HepG2 (cell line): Measurements from ENCODE around the gene IGFBP6. TPM values are rescaled to one million over a fixed set of nuclear protein-coding genes. Genes with fewer than 3 reads are reported as not detected.

Experiments used
- ATAD3A ChIP-seq: sonication (generic); formaldehyde crosslinking; IDR thresholded peaks from 2 replicates; pipeline ENCODE4 v1.4.0; 2020; ENCODE audit warnings: missing genetic modification reagents
- CEBPB ChIP-seq: IDR thresholded peaks from 2 replicates; pipeline ENCODE4 v1.6.1; 2011; ENCODE audit warnings: low read depth, low read length, improper control_type of control experiment, borderline replicate concordance
- ESRRA ChIP-seq: sonication (generic); formaldehyde crosslinking; IDR thresholded peaks from 2 replicates; pipeline ENCODE4 v1.5.1; 2020; ENCODE audit warnings: mild to moderate bottlenecking, low read depth, missing genetic modification reagents
- ETV6 ChIP-seq: sonication (generic); formaldehyde crosslinking; conservative IDR thresholded peaks from 2 replicates; pipeline ENCODE4 v1.4.0; 2020; ENCODE audit warnings: missing genetic modification reagents
- GTF2F1 ChIP-seq: fragments of 150-350 bp; IDR thresholded peaks from 2 replicates; pipeline ENCODE4 v1.6.1; 2014; ENCODE audit warnings: low read length
- IRF2 ChIP-seq: IDR thresholded peaks from 2 replicates; pipeline ENCODE4 v1.6.1; 2018; ENCODE audit warnings: missing genetic modification reagents, missing compliant biosample characterization
- JUNB ChIP-seq: sonication (generic); formaldehyde crosslinking; IDR thresholded peaks from 2 replicates; pipeline ENCODE4 v1.8.0; 2022; ENCODE audit warnings: missing genetic modification reagents, mild to moderate bottlenecking, borderline replicate concordance
- MED1 ChIP-seq: sonication (generic); formaldehyde crosslinking; IDR thresholded peaks from 2 replicates; pipeline ENCODE4 v1.4.0; 2020; ENCODE audit warnings: missing genetic modification reagents
- NCOA2 ChIP-seq: sonication (generic); formaldehyde crosslinking; IDR thresholded peaks from 2 replicates; pipeline ENCODE4 v1.8.0; 2022; ENCODE audit warnings: inconsistent platforms
- NFKBIZ ChIP-seq: IDR thresholded peaks from 2 replicates; pipeline ENCODE4 v1.6.1; 2018; ENCODE audit warnings: missing genetic modification reagents, missing compliant biosample characterization
- SIN3B ChIP-seq: fragments of 150-350 bp; IDR thresholded peaks from 2 replicates; pipeline ENCODE4 v1.6.1; 2014; ENCODE audit warnings: low read length
- ZNF101 ChIP-seq: sonication (generic); formaldehyde crosslinking; IDR thresholded peaks from 2 replicates; pipeline ENCODE4 v1.4.0; 2020; ENCODE audit warnings: mild to moderate bottlenecking, low read depth, missing genetic modification reagents, borderline replicate concordance
- ZNF17 ChIP-seq: sonication (generic); formaldehyde crosslinking; IDR thresholded peaks from 2 replicates; pipeline ENCODE4 v1.5.0; 2020; ENCODE audit warnings: mild to moderate bottlenecking, missing genetic modification reagents
- ZNF343 ChIP-seq: sonication (generic); formaldehyde crosslinking; IDR thresholded peaks from 2 replicates; pipeline ENCODE4 v1.4.0; 2020; ENCODE audit warnings: mild to moderate bottlenecking, missing genetic modification reagents
- ZNF563 ChIP-seq: sonication (generic); formaldehyde crosslinking; IDR thresholded peaks from 2 replicates; pipeline ENCODE4 v1.8.0; 2022; ENCODE audit warnings: mild to moderate bottlenecking, moderate library complexity, missing genetic modification reagents
- ZNF614 ChIP-seq: IDR thresholded peaks from 2 replicates; pipeline ENCODE4 v1.6.1; 2018; ENCODE audit warnings: missing biosample characterization, missing genetic modification reagents, inconsistent platforms, borderline replicate concordance
- ZNF75D ChIP-seq: sonication (generic); formaldehyde crosslinking; IDR thresholded peaks from 2 replicates; pipeline ENCODE4 v1.8.1; 2023; ENCODE audit warnings: missing genetic modification reagents, mild to moderate bottlenecking, borderline replicate concordance
- ZNF768 ChIP-seq: sonication (generic); formaldehyde crosslinking; IDR thresholded peaks from 2 replicates; pipeline ENCODE4 v1.4.0; 2020; ENCODE audit warnings: missing genetic modification reagents
- ZNF878 ChIP-seq: sonication (generic); formaldehyde crosslinking; IDR thresholded peaks from 2 replicates; pipeline ENCODE4 v1.8.1; 2023; ENCODE audit warnings: mild to moderate bottlenecking, missing genetic modification reagents, moderate library complexity
- ZZZ3 ChIP-seq: sonication (generic); formaldehyde crosslinking; IDR thresholded peaks from 2 replicates; pipeline ENCODE4 v1.4.0; 2020; ENCODE audit warnings: missing genetic modification reagents, mild to moderate bottlenecking, borderline replicate concordance
- polyA plus RNA-seq, 8 experiments: library from polyadenylated mRNA; depleted of rRNA in 3 of 8; stranded (reverse) in 7 of 8; unstranded in 1 of 8; fragments of >200 nt; fragmentation: Illumina TruSeq in 4 of 8; extraction: Trizol in 4 of 8; gene quantifications; 2 replicates each; pipeline versions ENCODE4 v1.2.1 to v1.2.3, GENCODE V29; 2011 to 2016; ENCODE audit warnings: low read depth in 4 of 8, missing spikeins in 1 of 8, mixed read lengths in 1 of 8; ENCODE audit not compliant: insufficient read depth in 1 of 8
- total RNA-seq, 5 experiments: library from RNA; depleted of rRNA; stranded (reverse); fragments of >200 nt; fragmentation: Illumina TruSeq; extraction: Trizol; gene quantifications; 2 replicates each; pipeline ENCODE4 v1.2.3, GENCODE V29; 2016; ENCODE audit warnings: low read depth in 1 of 5
- TF ChIP-seq, protein P1 (sequence below): sonication (generic); formaldehyde crosslinking; IDR thresholded peaks from 2 replicates; pipeline ENCODE4 v1.4.0; 2020; ENCODE audit warnings: mild to moderate bottlenecking, missing genetic modification reagents
- TF ChIP-seq, protein P2 (sequence below): sonication (generic); formaldehyde crosslinking; IDR thresholded peaks from 2 replicates; pipeline ENCODE4 v1.8.1; 2023; ENCODE audit warnings: mild to moderate bottlenecking, missing genetic modification reagents
- TF ChIP-seq, protein P3 (sequence below): sonication (generic); formaldehyde crosslinking; IDR thresholded peaks from 2 replicates; pipeline ENCODE4 v1.8.0; 2022; ENCODE audit warnings: mild to moderate bottlenecking, missing genetic modification reagents; ENCODE audit not compliant: insufficient replicate concordance

IGFBP6 gene
- total and polyA plus RNA-seq, 2 of the 13 experiments (the other 11 are each of a cell fraction or from before 2014, with no cell fraction given): 3.9 to 25.2 TPM

DNA sequence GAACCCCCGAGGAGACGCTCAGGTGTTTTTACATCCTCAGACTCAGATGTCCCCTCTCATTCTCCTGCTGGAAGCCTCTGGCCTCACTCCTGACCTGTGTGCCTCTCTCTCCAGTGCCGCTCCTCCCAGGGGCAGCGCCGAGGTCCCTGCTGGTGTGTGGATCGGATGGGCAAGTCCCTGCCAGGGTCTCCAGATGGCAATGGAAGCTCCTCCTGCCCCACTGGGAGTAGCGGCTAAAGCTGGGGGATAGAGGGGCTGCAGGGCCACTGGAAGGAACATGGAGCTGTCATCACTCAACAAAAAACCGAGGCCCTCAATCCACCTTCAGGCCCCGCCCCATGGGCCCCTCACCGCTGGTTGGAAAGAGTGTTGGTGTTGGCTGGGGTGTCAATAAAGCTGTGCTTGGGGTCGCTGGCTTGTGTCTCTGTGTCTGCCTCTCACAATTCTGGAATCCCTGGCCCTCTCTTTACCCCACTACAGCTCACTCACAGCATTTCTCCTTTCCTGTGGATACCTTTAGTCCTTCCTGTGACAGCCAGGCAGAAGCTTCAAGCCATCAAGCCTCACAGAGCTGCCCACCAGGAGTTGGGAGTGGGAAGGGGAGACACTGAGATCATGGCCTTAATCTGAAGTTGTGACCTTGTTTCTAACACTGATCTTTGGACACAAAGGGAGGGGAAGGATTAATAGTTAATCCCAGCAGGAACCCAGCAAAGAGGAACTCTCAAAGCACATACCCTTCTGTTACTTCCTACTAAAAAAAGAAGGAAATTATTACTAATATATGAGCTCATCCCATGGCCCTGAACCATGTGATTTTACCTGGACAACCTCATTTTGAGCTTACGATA is 4.7 kb downstream of the IGFBP6 start (continued):
- no peak for TF ChIP-seq CEBPB
- no peak for TF ChIP-seq GTF2F1
- TF ChIP-seq SIN3B: no peak
- TF ChIP-seq ZNF614 (CRISPR knock-in tag): no peak
- peak; percentile 84; the same call in 1 of the 2 replicates for TF ChIP-seq ESRRA
- no peak for TF ChIP-seq ZZZ3 (CRISPR knock-in tag)
- no peak for TF ChIP-seq ETV6
- TF ChIP-seq NFKBIZ (CRISPR knock-in tag): 0 out of 2 replicates have a peak, but pooled peaks have one; percentile 42
- peak; percentile 37; the same call in 1 of the 2 replicates for TF ChIP-seq IRF2 (CRISPR knock-in tag)
- TF ChIP-seq, protein P1, sequence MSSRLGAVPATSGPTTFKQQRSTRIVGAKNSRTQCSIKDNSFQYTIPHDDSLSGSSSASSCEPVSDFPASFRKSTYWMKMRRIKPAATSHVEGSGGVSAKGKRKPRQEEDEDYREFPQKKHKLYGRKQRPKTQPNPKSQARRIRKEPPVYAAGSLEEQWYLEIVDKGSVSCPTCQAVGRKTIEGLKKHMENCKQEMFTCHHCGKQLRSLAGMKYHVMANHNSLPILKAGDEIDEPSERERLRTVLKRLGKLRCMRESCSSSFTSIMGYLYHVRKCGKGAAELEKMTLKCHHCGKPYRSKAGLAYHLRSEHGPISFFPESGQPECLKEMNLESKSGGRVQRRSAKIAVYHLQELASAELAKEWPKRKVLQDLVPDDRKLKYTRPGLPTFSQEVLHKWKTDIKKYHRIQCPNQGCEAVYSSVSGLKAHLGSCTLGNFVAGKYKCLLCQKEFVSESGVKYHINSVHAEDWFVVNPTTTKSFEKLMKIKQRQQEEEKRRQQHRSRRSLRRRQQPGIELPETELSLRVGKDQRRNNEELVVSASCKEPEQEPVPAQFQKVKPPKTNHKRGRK (CRISPR knock-in tag): no peak
- peak; percentile 90 for TF ChIP-seq ZNF768
- peak; percentile 57; the same call in 1 of the 2 replicates for TF ChIP-seq MED1 (CRISPR knock-in tag)
- no peak for TF ChIP-seq ZNF101 (CRISPR knock-in tag)
- no peak for TF ChIP-seq JUNB (CRISPR knock-in tag)
- TF ChIP-seq ZNF563 (CRISPR knock-in tag): no peak
- TF ChIP-seq, protein P2, sequence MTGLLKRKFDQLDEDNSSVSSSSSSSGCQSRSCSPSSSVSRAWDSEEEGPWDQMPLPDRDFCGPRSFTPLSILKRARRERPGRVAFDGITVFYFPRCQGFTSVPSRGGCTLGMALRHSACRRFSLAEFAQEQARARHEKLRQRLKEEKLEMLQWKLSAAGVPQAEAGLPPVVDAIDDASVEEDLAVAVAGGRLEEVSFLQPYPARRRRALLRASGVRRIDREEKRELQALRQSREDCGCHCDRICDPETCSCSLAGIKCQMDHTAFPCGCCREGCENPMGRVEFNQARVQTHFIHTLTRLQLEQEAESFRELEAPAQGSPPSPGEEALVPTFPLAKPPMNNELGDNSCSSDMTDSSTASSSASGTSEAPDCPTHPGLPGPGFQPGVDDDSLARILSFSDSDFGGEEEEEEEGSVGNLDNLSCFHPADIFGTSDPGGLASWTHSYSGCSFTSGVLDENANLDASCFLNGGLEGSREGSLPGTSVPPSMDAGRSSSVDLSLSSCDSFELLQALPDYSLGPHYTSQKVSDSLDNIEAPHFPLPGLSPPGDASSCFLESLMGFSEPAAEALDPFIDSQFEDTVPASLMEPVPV: no peak
- TF ChIP-seq ZNF343 (CRISPR knock-in tag): no peak
- TF ChIP-seq ZNF878 (CRISPR knock-in tag): no peak
- peak; percentile 51 for TF ChIP-seq NCOA2 (CRISPR knock-in tag)
- no peak for TF ChIP-seq ATAD3A (CRISPR knock-in tag)
- no peak for TF ChIP-seq ZNF17 (CRISPR knock-in tag)
- TF ChIP-seq, protein P3, sequence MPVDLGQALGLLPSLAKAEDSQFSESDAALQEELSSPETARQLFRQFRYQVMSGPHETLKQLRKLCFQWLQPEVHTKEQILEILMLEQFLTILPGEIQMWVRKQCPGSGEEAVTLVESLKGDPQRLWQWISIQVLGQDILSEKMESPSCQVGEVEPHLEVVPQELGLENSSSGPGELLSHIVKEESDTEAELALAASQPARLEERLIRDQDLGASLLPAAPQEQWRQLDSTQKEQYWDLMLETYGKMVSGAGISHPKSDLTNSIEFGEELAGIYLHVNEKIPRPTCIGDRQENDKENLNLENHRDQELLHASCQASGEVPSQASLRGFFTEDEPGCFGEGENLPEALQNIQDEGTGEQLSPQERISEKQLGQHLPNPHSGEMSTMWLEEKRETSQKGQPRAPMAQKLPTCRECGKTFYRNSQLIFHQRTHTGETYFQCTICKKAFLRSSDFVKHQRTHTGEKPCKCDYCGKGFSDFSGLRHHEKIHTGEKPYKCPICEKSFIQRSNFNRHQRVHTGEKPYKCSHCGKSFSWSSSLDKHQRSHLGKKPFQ (CRISPR knock-in tag): no peak
- TF ChIP-seq ZNF75D: no peak
